Endometrial microvascular endothelial cells (primary cell): ENCODE data around the gene APOBEC3A. TPM values are rescaled to one million over a fixed set of nuclear protein-coding genes. Genes with fewer than 3 reads are reported as not detected.
"Not testable (repeated sequence)": the region's sequence is repeated elsewhere in the genome, so short reads cannot be mapped to it uniquely, and the experiment has no call there.

Experiments
- in situ Hi-C: cut with HindIII; loops from 2 replicates; pipeline ENCODE4 v1.10.0; 2017; ENCODE audit warnings: low sequenced_read_pairs, low pct_unique_long_range_greater_than_20kb; ENCODE audit errors: inconsistent ontology term
- total RNA-seq: library from RNA; depleted of rRNA; stranded (reverse); fragments of >200 nt; gene quantifications from one replicate; pipeline ENCODE4 v1.2.3, GENCODE V29; 2015; ENCODE audit errors: inconsistent ontology term

The APOBEC3A gene
- total RNA-seq, 1 donor from 2014 or later = not detected

DNA sequence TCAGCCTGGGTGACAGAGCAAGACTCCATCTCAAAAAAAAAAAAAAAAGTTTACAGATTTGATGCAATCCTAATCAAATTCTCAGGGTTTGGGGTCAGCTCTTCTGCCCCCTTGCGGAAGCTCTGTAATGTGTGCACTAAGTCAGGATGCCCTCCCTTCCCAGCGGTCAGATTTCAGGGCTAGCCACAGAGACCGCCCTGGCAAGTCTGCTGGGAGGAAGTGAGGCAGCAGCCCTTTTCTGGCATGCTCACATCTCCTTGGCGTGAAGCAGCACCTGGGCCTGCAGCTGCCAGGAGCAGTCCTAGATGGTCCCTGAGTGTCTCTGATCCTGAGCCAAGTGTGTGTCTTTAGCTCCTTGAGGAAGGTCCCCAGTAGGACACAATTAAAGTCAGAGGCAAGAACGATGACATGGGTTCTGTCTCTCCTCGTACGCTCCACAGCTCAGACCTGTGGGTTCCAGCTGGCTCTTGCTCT, 45.8 kb downstream of the APOBEC3A start:
- in situ Hi-C loops = no loop called here

DNA sequence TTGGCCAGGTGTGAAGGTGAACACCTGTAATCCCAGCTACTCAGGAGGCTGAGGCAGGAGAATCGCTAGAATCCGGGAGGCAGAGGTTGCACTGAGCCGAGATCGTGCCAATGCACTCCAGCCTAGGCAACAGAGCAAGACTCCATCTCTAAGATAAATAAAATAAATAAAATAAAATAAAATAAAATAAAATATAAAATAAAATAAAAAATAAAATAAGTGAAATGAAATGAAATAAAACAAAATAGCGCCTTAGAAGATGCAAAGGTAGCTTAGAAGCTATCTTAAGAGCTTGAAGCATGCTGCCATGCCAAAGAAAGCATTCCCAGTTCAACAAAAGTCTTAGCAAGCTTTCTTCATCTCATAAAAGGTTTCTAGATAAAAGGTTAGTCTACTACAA, 49.8 kb downstream of the APOBEC3A start:
- in situ Hi-C loops = no loop called here

DNA sequence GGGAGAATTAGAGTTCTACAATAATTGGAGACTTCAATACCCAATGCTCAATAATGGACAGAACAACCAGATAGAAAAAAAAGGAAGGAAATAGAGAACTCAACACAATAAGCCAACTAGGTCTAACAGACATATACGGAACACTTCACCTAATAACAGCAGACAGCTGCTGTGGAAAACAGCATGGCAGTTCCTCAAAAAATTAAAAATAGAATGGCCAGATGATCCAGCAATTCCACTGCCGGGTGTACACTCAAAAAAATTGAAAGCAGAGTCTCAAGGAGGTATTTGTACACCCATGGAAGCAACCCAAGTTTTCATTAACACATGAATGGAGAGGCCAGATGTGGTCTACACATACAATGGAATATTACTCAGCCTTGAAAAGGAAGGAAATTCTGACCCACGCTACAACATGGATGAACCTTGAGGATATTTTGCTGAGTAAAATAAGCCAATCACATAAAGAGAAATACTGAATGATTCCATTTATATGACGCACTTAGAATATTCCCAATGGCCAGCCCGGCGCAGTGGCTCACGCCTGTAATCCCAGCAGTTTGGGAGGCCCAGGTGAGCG, 51.0 kb downstream of the APOBEC3A start:
- in situ Hi-C loops = not testable (repeated sequence)

DNA sequence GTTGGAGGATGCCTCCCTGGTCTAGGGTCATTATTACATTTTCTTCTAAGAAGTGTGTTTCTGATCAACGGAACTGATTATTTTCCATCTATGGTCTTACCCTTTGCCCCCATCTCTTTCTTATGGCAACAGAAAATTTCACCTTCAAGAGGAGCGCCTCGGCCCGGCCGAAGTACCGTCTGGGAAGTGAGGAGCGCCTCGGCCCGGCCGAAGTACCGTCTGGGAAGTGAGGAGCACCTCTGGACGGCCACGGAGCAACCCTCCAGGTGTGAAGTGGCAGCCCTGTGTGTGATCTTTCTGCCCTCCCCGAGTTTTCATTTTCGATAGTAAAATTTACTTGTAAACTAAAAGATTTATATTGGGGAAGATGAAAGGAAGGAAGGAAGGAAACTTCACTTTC, 53.5 kb downstream of the APOBEC3A start:
- in situ Hi-C loops = no loop called here

Other genes with a start within 250 kb of the APOBEC3A start
- 114 TPM for gene SUN2, start 201.6 kb upstream of the APOBEC3A start, total RNA-seq
- 29.2 TPM for gene DNAL4, start 163.5 kb upstream of the APOBEC3A start, total RNA-seq
- under 0.01 TPM for gene NPTXR, start 113.6 kb upstream of the APOBEC3A start, total RNA-seq
- 51.8 TPM for gene CBX6, start 85.4 kb upstream of the APOBEC3A start, total RNA-seq
- 15.1 TPM for gene APOBEC3B, start 24.7 kb downstream of the APOBEC3A start, total RNA-seq
- gene APOBEC3C, start 56.6 kb downstream of the APOBEC3A start, total RNA-seq = 20.4 TPM
- gene APOBEC3D, start 63.5 kb downstream of the APOBEC3A start, total RNA-seq = 4.9 TPM
- 9.4 TPM for gene APOBEC3F, start 83.3 kb downstream of the APOBEC3A start, total RNA-seq
- gene APOBEC3G, start 119.7 kb downstream of the APOBEC3A start, total RNA-seq = 8.1 TPM
- gene APOBEC3H, start 139.6 kb downstream of the APOBEC3A start, total RNA-seq = 1.0 TPM
- 2.2 TPM for gene CBX7, start 195.1 kb downstream of the APOBEC3A start, total RNA-seq